Muscle of arm (tissue), 12 donors: Measurements from ENCODE around the gene FLG. TPM values are rescaled to one million over a fixed set of nuclear protein-coding genes. Genes with fewer than 3 reads are reported as not detected.
"Not testable (repeated sequence)": the region's sequence is repeated elsewhere in the genome, so short reads cannot be mapped to it uniquely, and the experiment has no call there.

Experiments
- DNase-seq: peaks from one replicate; pipeline ENCODE4 v3.0.0-alpha.2; 2013
- polyA plus RNA-seq, 12 donors: library from polyadenylated mRNA; unstranded; fragments of 120-200 nt; gene quantifications; one replicate each; pipeline ENCODE4 v1.2.1, GENCODE V29; 2013; ENCODE audit not compliant: insufficient read length in 12 of 12

FLG gene
- polyA plus RNA-seq, 12 donors, result 0.06 to 0.77 (median 0.35) TPM; not detected in 2

- not testable (repeated sequence) for DNase-seq
Measured at GRCh38 chr1:152303139-152303872, 21.7 kb downstream of the FLG start.

GRCh38 chr1:152256394-152256793 lies 68.6 kb downstream of the FLG start:
- not testable (repeated sequence) for DNase-seq

Other genes with a start within 250 kb of the FLG start
- not detected for gene TCHHL1, start 236.2 kb downstream of the FLG start, polyA plus RNA-seq
- gene TCHH, start 209.8 kb downstream of the FLG start, polyA plus RNA-seq, result under 1 TPM in 6 of 12 donors, not detected in 6; 0.04 to 0.14 (median 0.06) TPM
- not detected for gene RPTN, start 166.0 kb downstream of the FLG start, polyA plus RNA-seq
- gene HRNR, start 101.0 kb downstream of the FLG start, polyA plus RNA-seq, result under 1 TPM in 9 of 12 donors, not detected in 3; 0.05 to 0.95 (median 0.16) TPM
- under 1 TPM in 8 of 12 donors, not detected in 4; 0.03 to 0.17 (median 0.05) TPM for gene FLG2, start 34.8 kb upstream of the FLG start, polyA plus RNA-seq
- not detected for gene CRNN, start 89.0 kb upstream of the FLG start, polyA plus RNA-seq
- not detected for gene LCE5A, start 185.6 kb upstream of the FLG start, polyA plus RNA-seq
- gene CRCT1, start 189.2 kb upstream of the FLG start, polyA plus RNA-seq, result under 1 TPM in 1 of 12 donors, not detected in 11; 0.23 TPM
- not detected for gene LCE3E, start 241.5 kb upstream of the FLG start, polyA plus RNA-seq